HEK293 (cell line): Measurements from ENCODE around the gene THUMPD3.

Experiments used
- BCL11A ChIP-seq: fragments of 450-650 bp; formaldehyde crosslinking; IDR thresholded peaks from 2 replicates; pipeline ENCODE4 v1.5.1; 2016; ENCODE audit warnings: low read depth, missing biosample characterization, missing genetic modification characterization
- PRDM1 ChIP-seq: fragments of 450-650 bp; formaldehyde crosslinking; IDR thresholded peaks from 2 replicates; pipeline ENCODE4; 2016; ENCODE audit warnings: missing biosample characterization, missing genetic modification characterization
- PRDM6 ChIP-seq: fragments of 450-650 bp; formaldehyde crosslinking; IDR thresholded peaks from 2 replicates; pipeline ENCODE4 v1.5.1; 2017; ENCODE audit warnings: missing biosample characterization, missing genetic modification characterization
- REST ChIP-seq: fragments of 450-650 bp; formaldehyde crosslinking; IDR thresholded peaks from 2 replicates; pipeline ENCODE4 v1.5.1; 2016; ENCODE audit warnings: missing biosample characterization, missing genetic modification characterization
- SCRT2 ChIP-seq: fragments of 450-650 bp; formaldehyde crosslinking; IDR thresholded peaks from 2 replicates; pipeline ENCODE4 v1.5.1; 2016; ENCODE audit warnings: missing biosample characterization, missing genetic modification characterization
- WT1 ChIP-seq: fragments of 450-650 bp; formaldehyde crosslinking; IDR thresholded peaks from 2 replicates; pipeline ENCODE4 v1.5.1; 2016; ENCODE audit warnings: missing biosample characterization, missing genetic modification characterization
- ZBTB17 ChIP-seq: fragments of 450-650 bp; formaldehyde crosslinking; IDR thresholded peaks from 2 replicates; pipeline ENCODE4 v1.5.1; 2016; ENCODE audit warnings: missing biosample characterization, missing genetic modification characterization
- ZBTB6 ChIP-seq: fragments of 450-650 bp; formaldehyde crosslinking; IDR thresholded peaks from 2 replicates; pipeline ENCODE4 v1.5.1; 2017; ENCODE audit warnings: missing biosample characterization, missing genetic modification characterization
- ZBTB8A ChIP-seq: fragments of 450-650 bp; formaldehyde crosslinking; IDR thresholded peaks from 2 replicates; pipeline ENCODE4 v1.5.1; 2016; ENCODE audit warnings: missing biosample characterization, missing genetic modification characterization
- ZEB2 ChIP-seq: fragments of 450-650 bp; formaldehyde crosslinking; IDR thresholded peaks from 2 replicates; pipeline ENCODE4 v1.5.1; 2016; ENCODE audit warnings: missing biosample characterization, missing genetic modification characterization
- ZNF112 ChIP-seq: fragments of 450-650 bp; formaldehyde crosslinking; IDR thresholded peaks from 2 replicates; pipeline ENCODE4 v1.5.0; 2017; ENCODE audit warnings: missing biosample characterization, missing genetic modification characterization
- ZNF121 ChIP-seq: fragments of 450-650 bp; formaldehyde crosslinking; IDR thresholded peaks from 2 replicates; pipeline ENCODE4 v1.5.1; 2016; ENCODE audit warnings: missing biosample characterization, missing genetic modification characterization
- ZNF2 ChIP-seq: fragments of 450-650 bp; formaldehyde crosslinking; IDR thresholded peaks from 2 replicates; pipeline ENCODE4 v1.5.1; 2016; ENCODE audit warnings: missing biosample characterization, missing genetic modification characterization
- ZNF335 ChIP-seq: fragments of 450-650 bp; formaldehyde crosslinking; conservative IDR thresholded peaks from 2 replicates; pipeline ENCODE4 v1.5.1; 2016; ENCODE audit warnings: missing biosample characterization, missing genetic modification characterization
- ZNF350 ChIP-seq: fragments of 450-650 bp; formaldehyde crosslinking; IDR thresholded peaks from 2 replicates; pipeline ENCODE4 v1.5.0; 2017; ENCODE audit warnings: missing biosample characterization, mild to moderate bottlenecking, missing genetic modification characterization
- ZNF362 ChIP-seq: fragments of 450-650 bp; formaldehyde crosslinking; IDR thresholded peaks from 2 replicates; pipeline ENCODE4 v1.5.1; 2016; ENCODE audit warnings: missing biosample characterization, missing genetic modification characterization
- ZNF37A ChIP-seq: fragments of 450-650 bp; IDR thresholded peaks from 2 replicates; pipeline ENCODE4 v1.5.1; 2018; ENCODE audit warnings: missing biosample characterization, missing genetic modification characterization
- ZNF433 ChIP-seq: fragments of 450-650 bp; formaldehyde crosslinking; IDR thresholded peaks from 2 replicates; pipeline ENCODE4 v1.5.1; 2016; ENCODE audit warnings: missing biosample characterization, missing genetic modification characterization, low read depth
- ZNF600 ChIP-seq: fragments of 450-650 bp; formaldehyde crosslinking; IDR thresholded peaks from 2 replicates; pipeline ENCODE4 v1.5.1; 2016; ENCODE audit warnings: missing biosample characterization, missing genetic modification characterization
- ZNF658 ChIP-seq: fragments of 450-650 bp; formaldehyde crosslinking; IDR thresholded peaks from 2 replicates; pipeline ENCODE4; 2016; ENCODE audit warnings: missing biosample characterization, missing genetic modification characterization
- TF ChIP-seq, protein P1 (sequence below): fragments of 450-650 bp; formaldehyde crosslinking; IDR thresholded peaks from 2 replicates; pipeline ENCODE4 v1.5.1; 2017; ENCODE audit warnings: missing biosample characterization, missing genetic modification characterization

The THUMPD3 gene

GRCh38 chr3:9420850-9421549, 58.1 kb downstream of the THUMPD3 start (continued):
- TF ChIP-seq WT1 (tag by site-specific recombination) (no peak), ZNF335 (tag by site-specific recombination) (peak; percentile 51; the same call in 1 of the 2 replicates), ZNF121 (tag by site-specific recombination) (peak; percentile 99), PRDM1 (tag by site-specific recombination) (peak; percentile 40; the same call in 1 of the 2 replicates), SCRT2 (tag by site-specific recombination) (peak; percentile 88), ZNF37A (tag by site-specific recombination) (no peak), ZBTB6 (tag by site-specific recombination) (no peak), ZEB2 (tag by site-specific recombination) (0 out of 2 replicates have a peak, but pooled peaks have one; percentile 46), ZNF362 (tag by site-specific recombination) (peak; percentile 92), ZNF600 (0 out of 2 replicates have a peak, but pooled peaks have one; percentile 28), BCL11A (tag by site-specific recombination) (no peak), ZNF658 (tag by site-specific recombination) (no peak), ZNF433 (tag by site-specific recombination) (no peak), PRDM6 (peak; percentile 75), ZBTB8A (tag by site-specific recombination) (no peak), ZNF2 (peak; percentile 87; the same call in 1 of the 2 replicates), ZNF112 (tag by site-specific recombination) (no peak), ZNF350 (tag by site-specific recombination) (no peak), ZBTB17 (peak; percentile 28; the same call in 1 of the 2 replicates), REST (tag by site-specific recombination) (no peak)
- TF ChIP-seq, protein P1, sequence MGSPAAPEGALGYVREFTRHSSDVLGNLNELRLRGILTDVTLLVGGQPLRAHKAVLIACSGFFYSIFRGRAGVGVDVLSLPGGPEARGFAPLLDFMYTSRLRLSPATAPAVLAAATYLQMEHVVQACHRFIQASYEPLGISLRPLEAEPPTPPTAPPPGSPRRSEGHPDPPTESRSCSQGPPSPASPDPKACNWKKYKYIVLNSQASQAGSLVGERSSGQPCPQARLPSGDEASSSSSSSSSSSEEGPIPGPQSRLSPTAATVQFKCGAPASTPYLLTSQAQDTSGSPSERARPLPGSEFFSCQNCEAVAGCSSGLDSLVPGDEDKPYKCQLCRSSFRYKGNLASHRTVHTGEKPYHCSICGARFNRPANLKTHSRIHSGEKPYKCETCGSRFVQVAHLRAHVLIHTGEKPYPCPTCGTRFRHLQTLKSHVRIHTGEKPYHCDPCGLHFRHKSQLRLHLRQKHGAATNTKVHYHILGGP, result peak; percentile 53; the same call in 1 of the 2 replicates
